SK-N-SH treated with all-trans-retinoic acid at 6 μM for 48 hours (cell line): ENCODE measurements around the gene ELOA.

Experiments
- ATAC-seq: fragments of 200-7000 bp; cut with Tn5 transposase; 3 replicates; pipeline ENCODE4 v1.9.1; 2020; ENCODE audit warnings: mild to moderate bottlenecking, moderate library complexity
- ARNTL ChIP-seq: fragments of 450-650 bp; formaldehyde crosslinking; IDR thresholded peaks from 2 replicates; pipeline ENCODE4 v1.5.0; 2020; ENCODE audit warnings: low read depth, mild to moderate bottlenecking, moderate library complexity, borderline replicate concordance
- CSDC2 ChIP-seq: fragments of 250-450 bp; sonication (Bioruptor Pico); IDR thresholded peaks from 2 replicates; pipeline ENCODE4 v1.5.0; 2020; ENCODE audit warnings: mild to moderate bottlenecking, moderate library complexity
- ESRRG ChIP-seq: fragments of 250-450 bp; sonication (Bioruptor Pico); IDR thresholded peaks from 2 replicates; pipeline ENCODE4 v1.6.1; 2021; ENCODE audit warnings: mild to moderate bottlenecking
- GLIS3 ChIP-seq: fragments of 250-450 bp; sonication (Bioruptor Pico); IDR thresholded peaks from 2 replicates; pipeline ENCODE4 v1.5.0; 2020; ENCODE audit warnings: mild to moderate bottlenecking, moderate library complexity
- ISL1 ChIP-seq: fragments of 250-450 bp; sonication (Bioruptor Pico); IDR thresholded peaks from 2 replicates; pipeline ENCODE4 v2.1.2; 2022; ENCODE audit warnings: mild to moderate bottlenecking, moderate library complexity
- PPARA ChIP-seq: fragments of 250-450 bp; sonication (Bioruptor Pico); IDR thresholded peaks from 2 replicates; pipeline ENCODE4 v1.5.0; 2020; ENCODE audit warnings: mild to moderate bottlenecking, borderline replicate concordance
- RARB ChIP-seq: fragments of 250-450 bp; sonication (Bioruptor Pico); IDR thresholded peaks from 2 replicates; pipeline ENCODE4 v1.8.0; 2021; ENCODE audit warnings: mild to moderate bottlenecking, moderate library complexity
- SNAI2 ChIP-seq: fragments of 250-450 bp; sonication (Bioruptor Pico); IDR thresholded peaks from 2 replicates; pipeline ENCODE4 v1.5.0; 2020; ENCODE audit warnings: mild to moderate bottlenecking, moderate library complexity
- TCF4 ChIP-seq: fragments of 250-450 bp; sonication (Bioruptor Pico); IDR thresholded peaks from 2 replicates; pipeline ENCODE4 v1.8.0; 2021; ENCODE audit warnings: mild to moderate bottlenecking, moderate library complexity, borderline replicate concordance
- TOX ChIP-seq: fragments of 250-450 bp; sonication (Bioruptor Pico); IDR thresholded peaks from 2 replicates; pipeline ENCODE4 v1.8.0; 2021; ENCODE audit warnings: mild to moderate bottlenecking, moderate library complexity, borderline replicate concordance
- ZC3H10 ChIP-seq: fragments of 250-450 bp; sonication (Bioruptor Pico); IDR thresholded peaks from 2 replicates; pipeline ENCODE4 v1.5.1; 2021; ENCODE audit warnings: mild to moderate bottlenecking, moderate library complexity
- ZFP3 ChIP-seq: fragments of 250-450 bp; sonication (Bioruptor Pico); IDR thresholded peaks from 2 replicates; pipeline ENCODE4 v1.5.0; 2020; ENCODE audit warnings: mild to moderate bottlenecking, moderate library complexity
- ZFP30 ChIP-seq: fragments of 450-650 bp; formaldehyde crosslinking; IDR thresholded peaks from 2 replicates; pipeline ENCODE4 v1.5.0; 2022; ENCODE audit warnings: mild to moderate bottlenecking, moderate library complexity
- ZNF565 ChIP-seq: fragments of 450-650 bp; formaldehyde crosslinking; conservative IDR thresholded peaks from 2 replicates; pipeline ENCODE4 v1.5.0; 2020; ENCODE audit warnings: low read depth, mild to moderate bottlenecking, moderate library complexity
- ZNF70 ChIP-seq: fragments of 450-650 bp; formaldehyde crosslinking; IDR thresholded peaks from 2 replicates; pipeline ENCODE4 v1.5.0; 2020; ENCODE audit warnings: mild to moderate bottlenecking, moderate library complexity
- ZNF8 ChIP-seq: fragments of 450-650 bp; formaldehyde crosslinking; IDR thresholded peaks from 2 replicates; pipeline ENCODE4 v1.5.0; 2020; ENCODE audit warnings: mild to moderate bottlenecking, moderate library complexity
- TF ChIP-seq, protein P1 (sequence below): fragments of 250-450 bp; sonication (Bioruptor Pico); IDR thresholded peaks from 2 replicates; pipeline ENCODE4 v1.5.0; 2020; ENCODE audit warnings: mild to moderate bottlenecking, moderate library complexity
- TF ChIP-seq, protein P2 (sequence below): fragments of 250-450 bp; sonication (Bioruptor Pico); IDR thresholded peaks from 2 replicates; pipeline ENCODE4 v1.5.1; 2020; ENCODE audit warnings: low read depth, mild to moderate bottlenecking, moderate library complexity
- TF ChIP-seq, protein P3 (sequence below): fragments of 250-450 bp; sonication (Bioruptor Pico); IDR thresholded peaks from 2 replicates; pipeline ENCODE4 v1.8.0; 2020; ENCODE audit warnings: mild to moderate bottlenecking, moderate library complexity, borderline replicate concordance
- TF ChIP-seq, protein P4 (sequence below): fragments of 250-450 bp; sonication (Bioruptor Pico); IDR thresholded peaks from 2 replicates; pipeline ENCODE4 v1.8.0; 2021; ENCODE audit warnings: low read depth, mild to moderate bottlenecking, moderate library complexity, borderline replicate concordance
- TF ChIP-seq, protein P5 (sequence below): fragments of 250-450 bp; sonication (Bioruptor Pico); IDR thresholded peaks from 2 replicates; pipeline ENCODE4 v1.5.1; 2021; ENCODE audit warnings: mild to moderate bottlenecking, moderate library complexity

ELOA gene

DNA sequence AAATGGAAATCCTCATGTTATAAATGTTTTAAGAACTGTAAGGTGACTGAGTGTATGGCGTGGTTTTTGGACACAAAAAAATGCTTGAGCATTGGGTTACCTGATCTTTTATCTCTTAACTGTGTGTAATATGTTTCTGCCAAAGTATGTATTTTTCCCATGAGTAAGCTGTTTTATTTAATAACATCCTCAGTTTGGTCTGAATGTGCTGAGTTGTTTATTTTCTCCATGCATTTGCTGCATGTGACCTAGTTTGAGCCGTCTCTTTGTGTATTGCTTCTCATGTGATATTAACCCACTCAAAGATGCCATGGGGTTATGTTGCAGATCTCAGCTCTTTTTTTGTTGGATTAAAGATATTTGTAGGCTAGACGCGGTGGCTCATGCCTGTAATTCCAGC is 41.6 kb downstream of the ELOA start:
- TF ChIP-seq ARNTL (no peak), ZC3H10 (no peak), TOX (CRISPR knock-in tag) (no peak), ISL1 (CRISPR knock-in tag) (no peak), ZFP3 (no peak), ZNF565 (CRISPR knock-in tag) (no peak), PPARA (CRISPR knock-in tag) (no peak), RARB (no peak), ZNF8 (no peak), GLIS3 (no peak), ZNF70 (no peak), CSDC2 (CRISPR knock-in tag) (no peak), TCF4 (no peak), ZFP30 (CRISPR knock-in tag) (no peak), ESRRG (no peak)
- TF ChIP-seq, protein P1, sequence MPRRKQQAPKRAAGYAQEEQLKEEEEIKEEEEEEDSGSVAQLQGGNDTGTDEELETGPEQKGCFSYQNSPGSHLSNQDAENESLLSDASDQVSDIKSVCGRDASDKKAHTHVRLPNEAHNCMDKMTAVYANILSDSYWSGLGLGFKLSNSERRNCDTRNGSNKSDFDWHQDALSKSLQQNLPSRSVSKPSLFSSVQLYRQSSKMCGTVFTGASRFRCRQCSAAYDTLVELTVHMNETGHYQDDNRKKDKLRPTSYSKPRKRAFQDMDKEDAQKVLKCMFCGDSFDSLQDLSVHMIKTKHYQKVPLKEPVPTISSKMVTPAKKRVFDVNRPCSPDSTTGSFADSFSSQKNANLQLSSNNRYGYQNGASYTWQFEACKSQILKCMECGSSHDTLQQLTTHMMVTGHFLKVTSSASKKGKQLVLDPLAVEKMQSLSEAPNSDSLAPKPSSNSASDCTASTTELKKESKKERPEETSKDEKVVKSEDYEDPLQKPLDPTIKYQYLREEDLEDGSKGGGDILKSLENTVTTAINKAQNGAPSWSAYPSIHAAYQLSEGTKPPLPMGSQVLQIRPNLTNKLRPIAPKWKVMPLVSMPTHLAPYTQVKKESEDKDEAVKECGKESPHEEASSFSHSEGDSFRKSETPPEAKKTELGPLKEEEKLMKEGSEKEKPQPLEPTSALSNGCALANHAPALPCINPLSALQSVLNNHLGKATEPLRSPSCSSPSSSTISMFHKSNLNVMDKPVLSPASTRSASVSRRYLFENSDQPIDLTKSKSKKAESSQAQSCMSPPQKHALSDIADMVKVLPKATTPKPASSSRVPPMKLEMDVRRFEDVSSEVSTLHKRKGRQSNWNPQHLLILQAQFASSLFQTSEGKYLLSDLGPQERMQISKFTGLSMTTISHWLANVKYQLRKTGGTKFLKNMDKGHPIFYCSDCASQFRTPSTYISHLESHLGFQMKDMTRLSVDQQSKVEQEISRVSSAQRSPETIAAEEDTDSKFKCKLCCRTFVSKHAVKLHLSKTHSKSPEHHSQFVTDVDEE (CRISPR knock-in tag), result no peak
- TF ChIP-seq, protein P2, sequence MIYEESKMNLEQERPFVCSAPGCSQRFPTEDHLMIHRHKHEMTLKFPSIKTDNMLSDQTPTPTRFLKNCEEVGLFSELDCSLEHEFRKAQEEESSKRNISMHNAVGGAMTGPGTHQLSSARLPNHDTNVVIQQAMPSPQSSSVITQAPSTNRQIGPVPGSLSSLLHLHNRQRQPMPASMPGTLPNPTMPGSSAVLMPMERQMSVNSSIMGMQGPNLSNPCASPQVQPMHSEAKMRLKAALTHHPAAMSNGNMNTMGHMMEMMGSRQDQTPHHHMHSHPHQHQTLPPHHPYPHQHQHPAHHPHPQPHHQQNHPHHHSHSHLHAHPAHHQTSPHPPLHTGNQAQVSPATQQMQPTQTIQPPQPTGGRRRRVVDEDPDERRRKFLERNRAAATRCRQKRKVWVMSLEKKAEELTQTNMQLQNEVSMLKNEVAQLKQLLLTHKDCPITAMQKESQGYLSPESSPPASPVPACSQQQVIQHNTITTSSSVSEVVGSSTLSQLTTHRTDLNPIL, result no peak
- TF ChIP-seq, protein P3, sequence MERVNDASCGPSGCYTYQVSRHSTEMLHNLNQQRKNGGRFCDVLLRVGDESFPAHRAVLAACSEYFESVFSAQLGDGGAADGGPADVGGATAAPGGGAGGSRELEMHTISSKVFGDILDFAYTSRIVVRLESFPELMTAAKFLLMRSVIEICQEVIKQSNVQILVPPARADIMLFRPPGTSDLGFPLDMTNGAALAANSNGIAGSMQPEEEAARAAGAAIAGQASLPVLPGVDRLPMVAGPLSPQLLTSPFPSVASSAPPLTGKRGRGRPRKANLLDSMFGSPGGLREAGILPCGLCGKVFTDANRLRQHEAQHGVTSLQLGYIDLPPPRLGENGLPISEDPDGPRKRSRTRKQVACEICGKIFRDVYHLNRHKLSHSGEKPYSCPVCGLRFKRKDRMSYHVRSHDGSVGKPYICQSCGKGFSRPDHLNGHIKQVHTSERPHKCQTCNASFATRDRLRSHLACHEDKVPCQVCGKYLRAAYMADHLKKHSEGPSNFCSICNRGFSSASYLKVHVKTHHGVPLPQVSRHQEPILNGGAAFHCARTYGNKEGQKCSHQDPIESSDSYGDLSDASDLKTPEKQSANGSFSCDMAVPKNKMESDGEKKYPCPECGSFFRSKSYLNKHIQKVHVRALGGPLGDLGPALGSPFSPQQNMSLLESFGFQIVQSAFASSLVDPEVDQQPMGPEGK (CRISPR knock-in tag), result no peak
- TF ChIP-seq, protein P4, sequence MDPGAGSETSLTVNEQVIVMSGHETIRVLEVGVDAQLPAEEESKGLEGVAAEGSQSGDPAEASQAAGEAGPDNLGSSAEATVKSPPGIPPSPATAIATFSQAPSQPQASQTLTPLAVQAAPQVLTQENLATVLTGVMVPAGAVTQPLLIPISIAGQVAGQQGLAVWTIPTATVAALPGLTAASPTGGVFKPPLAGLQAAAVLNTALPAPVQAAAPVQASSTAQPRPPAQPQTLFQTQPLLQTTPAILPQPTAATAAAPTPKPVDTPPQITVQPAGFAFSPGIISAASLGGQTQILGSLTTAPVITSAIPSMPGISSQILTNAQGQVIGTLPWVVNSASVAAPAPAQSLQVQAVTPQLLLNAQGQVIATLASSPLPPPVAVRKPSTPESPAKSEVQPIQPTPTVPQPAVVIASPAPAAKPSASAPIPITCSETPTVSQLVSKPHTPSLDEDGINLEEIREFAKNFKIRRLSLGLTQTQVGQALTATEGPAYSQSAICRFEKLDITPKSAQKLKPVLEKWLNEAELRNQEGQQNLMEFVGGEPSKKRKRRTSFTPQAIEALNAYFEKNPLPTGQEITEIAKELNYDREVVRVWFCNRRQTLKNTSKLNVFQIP (CRISPR knock-in tag), result no peak
- TF ChIP-seq, protein P5, sequence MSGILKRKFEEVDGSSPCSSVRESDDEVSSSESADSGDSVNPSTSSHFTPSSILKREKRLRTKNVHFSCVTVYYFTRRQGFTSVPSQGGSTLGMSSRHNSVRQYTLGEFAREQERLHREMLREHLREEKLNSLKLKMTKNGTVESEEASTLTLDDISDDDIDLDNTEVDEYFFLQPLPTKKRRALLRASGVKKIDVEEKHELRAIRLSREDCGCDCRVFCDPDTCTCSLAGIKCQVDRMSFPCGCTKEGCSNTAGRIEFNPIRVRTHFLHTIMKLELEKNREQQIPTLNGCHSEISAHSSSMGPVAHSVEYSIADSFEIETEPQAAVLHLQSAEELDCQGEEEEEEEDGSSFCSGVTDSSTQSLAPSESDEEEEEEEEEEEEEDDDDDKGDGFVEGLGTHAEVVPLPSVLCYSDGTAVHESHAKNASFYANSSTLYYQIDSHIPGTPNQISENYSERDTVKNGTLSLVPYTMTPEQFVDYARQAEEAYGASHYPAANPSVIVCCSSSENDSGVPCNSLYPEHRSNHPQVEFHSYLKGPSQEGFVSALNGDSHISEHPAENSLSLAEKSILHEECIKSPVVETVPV, result no peak
- no peak for ATAC-seq

DNA sequence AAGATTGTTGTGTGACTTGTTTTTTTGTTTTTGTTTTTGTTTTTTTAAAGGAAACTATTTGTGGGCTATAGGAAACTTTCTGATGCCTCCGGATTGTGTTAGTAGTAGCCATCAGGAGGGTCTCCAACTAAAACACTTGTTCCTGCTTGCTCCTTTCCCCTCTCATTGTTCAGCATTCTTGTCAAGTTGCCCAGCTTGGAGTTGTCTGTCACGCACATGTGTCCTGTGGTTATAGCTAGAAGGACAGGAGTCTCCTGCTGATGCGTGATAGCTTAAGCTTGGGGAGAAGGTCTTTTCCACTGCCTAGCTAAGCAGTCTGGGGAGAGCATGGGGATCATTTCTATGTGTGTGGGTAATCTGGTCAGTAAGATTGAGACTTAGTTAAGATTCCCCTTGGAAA is 44.4 kb downstream of the ELOA start:
- no peak for ATAC-seq

More for the DNA sequence above, 44.4 kb downstream of the ELOA start:
- no peak for TF ChIP-seq ESRRG
- TF ChIP-seq, protein P4 (CRISPR knock-in tag), result no peak
- TF ChIP-seq GLIS3, result no peak
- TF ChIP-seq ZFP3, result no peak
- TF ChIP-seq PPARA (CRISPR knock-in tag), result no peak
- no peak for TF ChIP-seq RARB
- TF ChIP-seq SNAI2 (CRISPR knock-in tag), result no peak
- no peak for TF ChIP-seq TCF4
- no peak for TF ChIP-seq ISL1 (CRISPR knock-in tag)
- TF ChIP-seq TOX (CRISPR knock-in tag), result no peak
- no peak for TF ChIP-seq CSDC2 (CRISPR knock-in tag)
- TF ChIP-seq ARNTL, result no peak
- TF ChIP-seq, protein P3 (CRISPR knock-in tag), result no peak
- no peak for TF ChIP-seq ZC3H10
- no peak for TF ChIP-seq ZNF8
